Lower lobe of right lung (tissue), 2 donors: ENCODE results near the gene GPR157. TPM values are rescaled to one million over a fixed set of nuclear protein-coding genes. Genes with fewer than 3 reads are reported as not detected.

ENCODE experiments used
- ATAC-seq, 2 donors: fragments of 200-7000 bp; cut with Tn5 transposase; one replicate each; pipeline ENCODE4 v1.9.1; 2020 to 2022; ENCODE audit warnings: mild to moderate bottlenecking in 2 of 2, moderate library complexity in 2 of 2
- DNase-seq: peaks from one replicate; pipeline ENCODE4 v3.0.0-alpha.2; 2020
- H3K27ac ChIP-seq: fragments of 200-600 bp; one replicate; pipeline ENCODE4 v1.8.0; 2022
- H3K27me3 ChIP-seq: fragments of 200-600 bp; one replicate; pipeline ENCODE4 v1.8.0; 2022; ENCODE audit warnings: low read depth
- H3K36me3 ChIP-seq: fragments of 200-600 bp; one replicate; pipeline ENCODE4 v1.8.0; 2022; ENCODE audit warnings: mild to moderate bottlenecking
- H3K4me1 ChIP-seq: fragments of 200-600 bp; one replicate; pipeline ENCODE4 v1.8.0; 2022
- H3K4me3 ChIP-seq: fragments of 200-600 bp; one replicate; pipeline ENCODE4 v1.8.0; 2022; ENCODE audit warnings: mild to moderate bottlenecking
- H3K9me3 ChIP-seq: fragments of 200-600 bp; one replicate; pipeline ENCODE4 v1.8.0; 2022
- CTCF ChIP-seq: fragments of 200-600 bp; IDR thresholded peaks from one replicate; pipeline ENCODE4 v1.8.0; 2022; ENCODE audit warnings: antibody characterized with exemption, mild to moderate bottlenecking
- intact Hi-C: fragments of 100-400 bp; cut with DNase I; formaldehyde crosslinking; loops from one replicate; pipeline ENCODE4 v1.11.0; 2022
- total RNA-seq: library from RNA; stranded (reverse); fragmentation: NEBNext Ultra II Directional; extraction: Animal tissue kit (Norgen Biotek cat#: 25700); gene quantifications from one replicate; pipeline ENCODE4 v1.2.1, GENCODE V29; 2021
- donor health status: DM: no; HTN: yes; CAD: no; lungs with severe emphysema.

The GPR157 gene
- total RNA-seq, 1 donor from 2014 or later: 14.2 TPM

GRCh38 chr1:9151328-9151860, 22.5 kb upstream of the GPR157 start:
- H3K27ac ChIP-seq: peak overlapping the region; percentile 81
- no peaks in the 10 kb centered on the region for H3K9me3 ChIP-seq
- ATAC-seq (peak; percentile 91 to 94), DNase-seq (peak; percentile 57)
- H3K36me3 ChIP-seq: peaks cover 12% of the 10 kb centered on the region
- TF ChIP-seq CTCF: no peak
- intact Hi-C loops: no loop called here
- H3K4me1 ChIP-seq: peaks cover 37% of the 10 kb centered on the region
- H3K4me3 ChIP-seq: no peak overlapping the region
- no peaks in the 10 kb centered on the region for H3K27me3 ChIP-seq

GRCh38 chr1:9150582-9151327, 21.9 kb upstream of the GPR157 start:
- no peak for TF ChIP-seq CTCF
- intact Hi-C loops: no loop called here
- peak overlapping the region; percentile 81 for H3K27ac ChIP-seq
- H3K4me3 ChIP-seq: no peak overlapping the region
- ATAC-seq: peak in 1 of 2 donors; percentile 41
- peaks cover 37% of the 10 kb centered on the region for H3K4me1 ChIP-seq
- no peaks in the 10 kb centered on the region for H3K27me3 ChIP-seq
- no peak for DNase-seq
- H3K9me3 ChIP-seq: no peaks in the 10 kb centered on the region
- H3K36me3 ChIP-seq: peaks cover 12% of the 10 kb centered on the region

GRCh38 chr1:9149837-9150581, 21.1 kb upstream of the GPR157 start:
- Histone ChIP-seq H3K27me3 (no peaks in the 10 kb centered on the region), H3K9me3 (no peaks in the 10 kb centered on the region), H3K4me3 (no peak overlapping the region), H3K27ac (peak overlapping the region; percentile 81), H3K4me1 (peaks cover 37% of the 10 kb centered on the region), H3K36me3 (peaks cover 12% of the 10 kb centered on the region)
- peak; percentile 84 to 88 for ATAC-seq
- no peak for TF ChIP-seq CTCF
- DNase-seq: peak; percentile 70
- intact Hi-C loops: loop anchor here (10.0 kb wide), 1 partner anchor 45 kb away; no protein-coding TSS in a partner anchor

DNA sequence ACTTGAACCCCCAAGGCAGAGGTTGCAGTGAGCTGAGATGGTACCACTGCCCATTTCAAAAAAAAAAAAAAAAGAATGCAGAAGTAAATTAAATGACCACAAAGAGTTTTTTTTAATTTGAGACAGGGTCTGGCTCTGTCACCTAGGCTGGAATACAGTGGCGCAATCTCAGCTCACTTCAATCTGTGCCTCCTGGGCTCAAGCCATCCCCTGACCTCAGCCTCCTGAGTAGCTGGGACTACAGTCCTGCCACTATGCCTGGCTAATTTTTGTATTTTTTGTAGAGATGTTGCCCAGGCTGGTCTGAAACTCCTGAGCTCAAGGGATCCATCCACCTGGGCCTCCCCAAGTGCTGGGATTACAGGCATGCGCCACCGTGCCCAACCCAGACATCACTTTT, 20.2 kb upstream of the GPR157 start:
- intact Hi-C loops: loop anchor here (10.0 kb wide), 1 partner anchor 46 kb away; no protein-coding TSS in a partner anchor
- ATAC-seq: no peak
- H3K9me3 ChIP-seq: no peaks in the 10 kb centered on the region
- H3K4me1 ChIP-seq: peaks cover 37% of the 10 kb centered on the region
- TF ChIP-seq CTCF: no peak
- no peak overlapping the region for H3K4me3 ChIP-seq
- H3K27ac ChIP-seq: peak overlapping the region; percentile 81
- no peaks in the 10 kb centered on the region for H3K27me3 ChIP-seq
- H3K36me3 ChIP-seq: peaks cover 12% of the 10 kb centered on the region
- DNase-seq: no peak

DNA sequence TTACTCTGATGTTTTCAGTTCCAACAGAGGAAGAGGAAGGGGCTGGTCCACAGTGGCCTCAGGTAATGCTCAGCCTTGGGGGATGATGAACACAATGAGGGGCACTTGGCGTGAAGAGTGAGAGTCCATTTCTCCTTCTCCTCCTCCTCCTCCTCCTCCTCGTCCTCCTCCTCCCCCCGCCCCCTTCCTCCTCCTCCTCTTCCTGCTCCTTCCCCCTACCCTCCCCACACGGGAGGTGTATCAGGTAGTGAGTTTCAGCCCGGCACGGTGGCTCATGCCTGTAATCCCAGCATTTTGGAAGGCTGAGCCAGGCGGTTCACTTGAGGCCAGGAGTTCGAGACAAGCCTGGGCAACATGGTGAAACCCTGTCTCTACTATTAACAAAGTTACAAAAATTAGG, 17.3 kb upstream of the GPR157 start:
- Histone ChIP-seq H3K27me3 (no peaks in the 10 kb centered on the region), H3K9me3 (no peaks in the 10 kb centered on the region), H3K4me3 (no peak overlapping the region), H3K4me1 (peaks cover 30% of the 10 kb centered on the region), H3K27ac (no peak overlapping the region), H3K36me3 (peaks cover 7% of the 10 kb centered on the region)
- intact Hi-C loops: loop anchor here (10.0 kb wide), 1 partner anchor 49 kb away; no protein-coding TSS in a partner anchor
- TF ChIP-seq CTCF: no peak
- DNase-seq: peak; percentile 14
- ATAC-seq: no peak
